Omental fat pad (tissue), 4 donors: ENCODE measurements around the gene MOSMO. TPM values are rescaled to one million over a fixed set of nuclear protein-coding genes. Genes with fewer than 3 reads are reported as not detected.

Source experiments
- ATAC-seq: fragments of 150-250 bp; one replicate; pipeline ENCODE4 v1.9.1; 2016; ENCODE audit warnings: mild to moderate bottlenecking, moderate library complexity; ENCODE audit not compliant: low FRiP score
- DNase-seq: peaks from one replicate; pipeline ENCODE4 v3.0.0-alpha.2; 2019; ENCODE audit warnings: low spot score
- CTCF ChIP-seq, 3 donors: fragments of 450-650 bp; IDR thresholded peaks; one replicate each; pipeline ENCODE4 v1.5.1; 2016 to 2017; ENCODE audit warnings: antibody characterized with exemption in 3 of 3, mild to moderate bottlenecking in 3 of 3, moderate library complexity in 2 of 3
- total RNA-seq, 4 donors: library from RNA; depleted of rRNA; stranded (reverse); fragments of >200 nt; gene quantifications; one replicate each; pipeline ENCODE4 v1.1.0, GENCODE V29; 2016

Gene MOSMO
- total RNA-seq, 4 donors from 2014 or later, result 18.7 to 35.2 (median 25.8) TPM

GRCh38 chr16:22055881-22056280 lies 48.0 kb downstream of the MOSMO start:
- TF ChIP-seq CTCF (IDR thresholded peaks at IDR 0.05), result no peak
- no peak for DNase-seq
- no peak for ATAC-seq

- TF ChIP-seq CTCF (IDR thresholded peaks at IDR 0.05), result no peak
- DNase-seq (no peak), ATAC-seq (no peak)
Measured at GRCh38 chr16:22063888-22064467, 56.1 kb downstream of the MOSMO start.

- no peak for TF ChIP-seq CTCF (IDR thresholded peaks at IDR 0.05)
- DNase-seq, result no peak
- ATAC-seq, result no peak
Measured at GRCh38 chr16:22065252-22065651, 57.3 kb downstream of the MOSMO start.

GRCh38 chr16:22070361-22071330 lies 62.7 kb downstream of the MOSMO start:
- peak; percentile 32 for DNase-seq
- peak; percentile 68 for ATAC-seq
- TF ChIP-seq CTCF (IDR thresholded peaks at IDR 0.05), result no peak

GRCh38 chr16:22071331-22071910 lies 63.5 kb downstream of the MOSMO start:
- no peak for DNase-seq
- TF ChIP-seq CTCF (IDR thresholded peaks at IDR 0.05), result no peak
- ATAC-seq, result peak; percentile 28

GRCh38 chr16:22073350-22073749 lies 65.4 kb downstream of the MOSMO start:
- TF ChIP-seq CTCF (IDR thresholded peaks at IDR 0.05), result no peak
- no peak for DNase-seq
- no peak for ATAC-seq
